Upper lobe of left lung (tissue), 6 donors: ENCODE measurements around the gene PACS1. TPM values are rescaled to one million over a fixed set of nuclear protein-coding genes. Genes with fewer than 3 reads are reported as not detected.

Experiments
- ATAC-seq, 2 donors: fragments of 200-7000 bp; cut with Tn5 transposase; one replicate each; pipeline ENCODE4 v1.9.1; 2022; ENCODE audit warnings: mild to moderate bottlenecking in 2 of 2, moderate library complexity in 2 of 2; ENCODE audit not compliant: low FRiP score in 2 of 2
- DNase-seq, 2 donors: peaks; one replicate each; pipeline ENCODE4 v3.0.0-alpha.2; 2019 to 2020
- H3K27ac ChIP-seq, 4 donors: fragments of 200-600 bp; sonication (generic); one replicate each; pipeline ENCODE4 v1.5.1; 2016 to 2019
- H3K27me3 ChIP-seq, 4 donors: fragments of 200-600 bp; sonication (generic); one replicate each; pipeline ENCODE4 v1.5.1; 2017 to 2019
- H3K36me3 ChIP-seq, 4 donors: fragments of 200-600 bp; sonication (generic); one replicate each; pipeline ENCODE4 v1.5.1; 2016 to 2019
- H3K4me1 ChIP-seq, 4 donors: fragments of 200-600 bp; sonication (generic); one replicate each; pipeline ENCODE4 v1.5.1; 2018 to 2019
- H3K4me3 ChIP-seq, 4 donors: fragments of 200-600 bp; sonication (generic); one replicate each; pipeline ENCODE4 v1.5.1; 2017 to 2019; ENCODE audit warnings: mild to moderate bottlenecking in 2 of 4, moderate library complexity in 1 of 4
- H3K9me3 ChIP-seq, 4 donors: fragments of 200-600 bp; sonication (generic); one replicate each; pipeline ENCODE4 v1.5.1; 2018 to 2019
- EP300 ChIP-seq, 4 donors: sonication (generic); formaldehyde crosslinking; IDR thresholded peaks; one replicate each; pipeline ENCODE4 v1.5.1; 2017; ENCODE audit warnings: antibody characterized with exemption in 4 of 4, control low read depth in 2 of 4
- POLR2A ChIP-seq, 4 donors: fragments of 450-650 bp; IDR thresholded peaks; one replicate each; pipeline ENCODE4 v1.5.1; 2016 to 2017; ENCODE audit warnings: antibody characterized with exemption in 4 of 4, mild to moderate bottlenecking in 2 of 4
- POLR2AphosphoS5 ChIP-seq, 2 donors: sonication (generic); formaldehyde crosslinking; IDR thresholded peaks; one replicate each; pipeline ENCODE4 v1.5.1; 2017; ENCODE audit warnings: antibody characterized with exemption in 2 of 2
- WGBS, 2 donors: methylation state at CpG; one replicate each; pipeline ENCODE4 v1.1.5; 2017 to 2018; 5-methylcytosine and 5-hydroxymethylcytosine counted together
- total RNA-seq, 6 donors: library from RNA; depleted of rRNA in 4 of 6; stranded (reverse); fragments of >200 nt in 4 of 6; gene quantifications; one replicate each; pipeline versions ENCODE4 v1.1.0 to v1.2.1, GENCODE V29; 2016 to 2021
- TF ChIP-seq, protein P1 (sequence below), 6 experiments: fragments of 450-650 bp in 4 of 6; fragments of 200-600 bp in 2 of 6; sonication (generic) in 2 of 6; IDR thresholded peaks; one replicate each; pipeline ENCODE4 v1.5.1; 2016 to 2019; ENCODE audit warnings: antibody characterized with exemption in 6 of 6
- donor health status: DM: no; HTN: no; CAD: no; lungs with moderate emphysema.
- donor health status: DM: no; HTN: yes; CAD: no; lungs with severe emphysema.

The PACS1 gene
- total RNA-seq, 6 donors from 2014 or later, result 39.8 to 123 (median 51.1) TPM

DNA sequence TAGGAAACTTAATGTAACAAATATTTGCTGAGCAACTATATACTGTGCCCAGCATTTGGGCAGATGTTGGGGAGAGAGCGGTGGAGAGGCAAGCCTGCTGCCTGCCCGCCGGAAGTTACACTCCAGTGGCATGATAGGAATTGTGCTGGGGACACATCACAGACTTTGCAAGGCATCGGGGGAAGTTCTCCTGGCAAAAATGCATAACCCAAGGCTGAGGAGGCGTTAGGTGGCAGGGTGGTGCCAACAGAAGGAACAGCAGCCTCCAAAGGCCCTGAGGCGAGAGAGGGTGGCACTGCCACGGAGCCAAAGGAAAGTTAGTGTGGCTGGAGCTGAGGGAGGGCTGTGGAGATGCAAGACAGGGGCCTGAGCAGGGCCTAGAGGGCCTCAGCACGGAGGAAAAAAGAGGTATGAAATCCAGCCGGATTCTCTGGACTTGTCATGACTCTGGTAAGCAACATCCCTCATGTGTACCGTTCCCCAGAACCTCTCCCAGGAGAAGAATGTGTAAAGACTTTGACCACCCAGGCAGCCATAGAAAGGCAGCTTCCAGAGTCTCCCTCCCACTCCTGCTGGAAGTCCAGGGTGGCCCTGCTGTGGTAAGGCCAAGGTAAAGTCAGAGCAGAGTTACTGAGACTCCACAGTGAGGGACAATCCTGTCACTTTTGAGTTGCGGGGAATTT, 122.2 kb downstream of the PACS1 start:
- Histone ChIP-seq H3K36me3 (peaks cover 0 to 16% (median 11%) of the 10 kb centered on the region in 4 donors), H3K4me1 (peaks cover 0 to 15% (median 0%) of the 10 kb centered on the region in 4 donors), H3K27ac (peak overlapping the region in 3 of 4 donors; percentile 20 to 30 (median 28)), H3K9me3 (no peaks in the 10 kb centered on the region), H3K4me3 (no peak overlapping the region), H3K27me3 (no peaks in the 10 kb centered on the region)
- no peak for ATAC-seq
- TF ChIP-seq POLR2AphosphoS5 (IDR thresholded peaks at IDR 0.05) (peak; percentile 26 to 36), EP300 (IDR thresholded peaks at IDR 0.05) (no peak)
- no peak for DNase-seq
- WGBS, 2 donors, result 70 to 87% methylated on average over 11 of the region's 11 CpGs

DNA sequence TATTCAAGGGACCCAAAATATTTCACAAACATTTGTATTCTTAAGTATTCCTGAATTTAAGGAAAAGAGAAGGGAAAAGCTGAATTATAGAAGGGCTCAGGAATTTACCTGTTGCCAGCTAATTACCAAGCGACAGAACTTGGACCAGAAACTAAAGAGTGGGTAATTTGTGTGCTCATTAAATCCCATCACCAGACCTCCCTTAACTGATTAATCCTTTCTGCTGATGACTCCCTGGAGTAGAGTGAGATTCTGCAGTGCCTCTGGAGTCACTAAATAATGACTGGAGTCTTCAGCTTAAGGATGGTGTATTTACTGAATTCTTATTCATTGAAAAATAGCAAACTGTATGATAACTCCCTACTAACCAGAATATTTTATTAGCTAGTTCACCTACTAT, 124.3 kb downstream of the PACS1 start:
- Histone ChIP-seq H3K9me3 (no peaks in the 10 kb centered on the region), H3K4me1 (peaks cover 0 to 15% (median 0%) of the 10 kb centered on the region in 4 donors), H3K27ac (no peak overlapping the region), H3K4me3 (no peak overlapping the region), H3K36me3 (peaks cover 0 to 19% (median 12%) of the 10 kb centered on the region in 4 donors), H3K27me3 (no peaks in the 10 kb centered on the region)
- 89 to 92% methylated on average over 1 of the region's 1 CpG for WGBS, 2 donors
- ATAC-seq, result no peak
- no peak for DNase-seq
- TF ChIP-seq, protein P1, sequence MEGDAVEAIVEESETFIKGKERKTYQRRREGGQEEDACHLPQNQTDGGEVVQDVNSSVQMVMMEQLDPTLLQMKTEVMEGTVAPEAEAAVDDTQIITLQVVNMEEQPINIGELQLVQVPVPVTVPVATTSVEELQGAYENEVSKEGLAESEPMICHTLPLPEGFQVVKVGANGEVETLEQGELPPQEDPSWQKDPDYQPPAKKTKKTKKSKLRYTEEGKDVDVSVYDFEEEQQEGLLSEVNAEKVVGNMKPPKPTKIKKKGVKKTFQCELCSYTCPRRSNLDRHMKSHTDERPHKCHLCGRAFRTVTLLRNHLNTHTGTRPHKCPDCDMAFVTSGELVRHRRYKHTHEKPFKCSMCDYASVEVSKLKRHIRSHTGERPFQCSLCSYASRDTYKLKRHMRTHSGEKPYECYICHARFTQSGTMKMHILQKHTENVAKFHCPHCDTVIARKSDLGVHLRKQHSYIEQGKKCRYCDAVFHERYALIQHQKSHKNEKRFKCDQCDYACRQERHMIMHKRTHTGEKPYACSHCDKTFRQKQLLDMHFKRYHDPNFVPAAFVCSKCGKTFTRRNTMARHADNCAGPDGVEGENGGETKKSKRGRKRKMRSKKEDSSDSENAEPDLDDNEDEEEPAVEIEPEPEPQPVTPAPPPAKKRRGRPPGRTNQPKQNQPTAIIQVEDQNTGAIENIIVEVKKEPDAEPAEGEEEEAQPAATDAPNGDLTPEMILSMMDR (IDR thresholded peaks at IDR 0.05), result no peak
- TF ChIP-seq POLR2AphosphoS5 (IDR thresholded peaks at IDR 0.05), result no peak
- TF ChIP-seq POLR2A (IDR thresholded peaks at IDR 0.05), result no peak
- TF ChIP-seq EP300 (IDR thresholded peaks at IDR 0.05), result no peak

DNA sequence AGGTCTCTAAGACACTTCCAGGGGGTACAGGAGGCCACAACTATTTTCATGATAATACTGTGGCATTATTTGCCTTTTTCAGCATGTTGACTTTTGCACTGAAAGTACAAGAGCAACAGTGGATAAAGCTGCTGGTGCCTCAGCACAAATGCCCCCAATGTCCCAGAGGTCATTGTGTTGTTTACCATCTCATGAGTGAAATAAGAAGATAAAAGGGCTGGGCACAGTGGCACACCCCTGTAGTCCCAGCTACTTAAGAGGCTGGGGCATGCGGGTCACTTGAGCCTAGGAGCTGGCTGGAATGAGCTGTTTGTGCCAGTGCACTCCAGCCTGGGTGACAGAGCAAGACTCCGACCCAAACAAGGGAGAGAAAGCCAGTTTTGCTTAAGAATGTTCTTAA, 125.8 kb downstream of the PACS1 start:
- ATAC-seq, result peak in 1 of 2 donors; percentile 69
- H3K4me3 ChIP-seq, result no peak overlapping the region
- H3K36me3 ChIP-seq, result peaks cover 0 to 19% (median 12%) of the 10 kb centered on the region in 4 donors
- H3K27ac ChIP-seq, result peak overlapping the region in 2 of 4 donors; percentile 5 to 28
- no peak for DNase-seq
- H3K4me1 ChIP-seq, result peaks cover 0 to 14% (median 0%) of the 10 kb centered on the region in 4 donors
- 64 to 70% methylated on average over 2 of the region's 2 CpGs for WGBS, 2 donors
- TF ChIP-seq POLR2AphosphoS5 (IDR thresholded peaks at IDR 0.05) (no peak), POLR2A (IDR thresholded peaks at IDR 0.05) (no peak), EP300 (IDR thresholded peaks at IDR 0.05) (no peak)
- TF ChIP-seq, protein P1 (IDR thresholded peaks at IDR 0.05), result no peak
- H3K27me3 ChIP-seq, result no peaks in the 10 kb centered on the region
- no peaks in the 10 kb centered on the region for H3K9me3 ChIP-seq

DNA sequence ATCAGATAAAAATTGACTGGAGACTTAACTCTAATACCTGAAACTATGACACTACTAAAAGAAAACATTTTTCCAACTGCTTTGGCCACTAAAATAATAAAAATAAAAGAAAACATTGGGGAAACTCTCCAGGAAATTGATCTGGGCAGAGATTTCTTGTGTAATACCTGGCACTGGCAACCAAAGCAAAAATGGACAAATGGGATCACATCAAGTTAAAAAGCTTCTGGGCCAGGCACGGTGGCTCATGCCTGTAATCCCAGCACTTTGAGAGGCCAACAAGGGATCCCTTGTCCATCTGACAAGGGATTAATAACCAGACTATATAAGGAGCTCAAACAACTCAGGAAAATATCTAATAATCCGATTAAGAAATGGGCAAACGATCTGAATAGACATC, 133.8 kb downstream of the PACS1 start:
- no peaks in the 10 kb centered on the region for H3K9me3 ChIP-seq
- no peak for ATAC-seq
- DNase-seq, result no peak
- H3K27me3 ChIP-seq, result no peaks in the 10 kb centered on the region
- TF ChIP-seq POLR2A (IDR thresholded peaks at IDR 0.05) (no peak), POLR2AphosphoS5 (IDR thresholded peaks at IDR 0.05) (no peak), EP300 (IDR thresholded peaks at IDR 0.05) (no peak)
- TF ChIP-seq, protein P1 (IDR thresholded peaks at IDR 0.05), result no peak
- H3K36me3 ChIP-seq, result no peaks in the 10 kb centered on the region
- H3K27ac ChIP-seq, result no peak overlapping the region
- H3K4me1 ChIP-seq, result no peaks in the 10 kb centered on the region
- H3K4me3 ChIP-seq, result no peak overlapping the region
- 97 to 100% methylated on average over 3 of the region's 3 CpGs for WGBS, 2 donors

DNA sequence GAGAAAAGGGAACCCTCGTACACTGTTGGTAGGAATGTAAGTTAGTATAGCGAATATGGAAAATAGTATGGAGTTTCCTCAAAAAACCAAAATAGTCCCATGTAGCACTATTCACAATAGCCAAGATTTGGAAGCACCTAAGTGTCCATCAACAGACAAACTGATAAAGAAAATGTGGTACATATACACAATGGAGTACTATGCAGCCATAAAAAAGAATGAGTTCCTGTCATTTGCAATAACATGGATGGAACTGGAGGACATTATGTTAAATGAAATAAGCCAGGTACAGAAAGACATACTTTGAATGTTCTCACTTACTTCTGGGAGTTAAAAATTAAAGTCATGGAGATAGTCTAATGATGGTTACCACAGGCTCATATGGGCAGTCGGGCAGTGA, 134.3 kb downstream of the PACS1 start:
- Histone ChIP-seq H3K4me1 (no peaks in the 10 kb centered on the region), H3K36me3 (no peaks in the 10 kb centered on the region), H3K27ac (no peak overlapping the region), H3K9me3 (no peaks in the 10 kb centered on the region), H3K27me3 (no peaks in the 10 kb centered on the region), H3K4me3 (no peak overlapping the region)
- 95 to 100% methylated on average over 3 of the region's 3 CpGs for WGBS, 2 donors
- ATAC-seq (no peak), DNase-seq (no peak)
- TF ChIP-seq POLR2AphosphoS5 (IDR thresholded peaks at IDR 0.05) (no peak), EP300 (IDR thresholded peaks at IDR 0.05) (no peak), POLR2A (IDR thresholded peaks at IDR 0.05) (no peak)
- TF ChIP-seq, protein P1 (IDR thresholded peaks at IDR 0.05), result no peak
